ENCODE measurements around the gene ST8SIA3. TPM values are rescaled to one million over a fixed set of nuclear protein-coding genes. Genes with fewer than 3 reads are reported as not detected.

Gene ST8SIA3
- total RNA-seq, 1 donor from 2014 or later, result 17.7 TPM

- H3K27me3 Mint-ChIP-seq (ENCODE audit: unreplicated experiment), result peaks cover 5% of the 10 kb centered on the region
- no peak for TF ChIP-seq CTCF (IDR thresholded peaks at IDR 0.05; ENCODE audit: partially characterized antibody, unreplicated experiment)
- peaks cover 13% of the 10 kb centered on the region for H3K36me3 Mint-ChIP-seq (ENCODE audit: unreplicated experiment)
- H3K27ac Mint-ChIP-seq (ENCODE audit: unreplicated experiment), result no peak overlapping the region
- no peak for DNase-seq
- peaks cover 4% of the 10 kb centered on the region for H3K9me3 Mint-ChIP-seq (ENCODE audit: unreplicated experiment)
- no peaks in the 10 kb centered on the region for H3K4me1 Mint-ChIP-seq (ENCODE audit: low read depth, unreplicated experiment)
- no peak overlapping the region for H3K4me3 Mint-ChIP-seq (ENCODE audit: unreplicated experiment)
These were observed 45.2 kb downstream of the ST8SIA3 start for GRCh38 chr18:57397440-57398132.

- TF ChIP-seq CTCF (IDR thresholded peaks at IDR 0.05; ENCODE audit: partially characterized antibody, unreplicated experiment), result no peak
- Mint-ChIP-seq H3K9me3 (ENCODE audit: unreplicated experiment) (no peaks in the 10 kb centered on the region), H3K27ac (ENCODE audit: unreplicated experiment) (no peak overlapping the region), H3K36me3 (ENCODE audit: unreplicated experiment) (peaks cover under 1% of the 10 kb centered on the region), H3K4me1 (ENCODE audit: low read depth, unreplicated experiment) (no peaks in the 10 kb centered on the region), H3K27me3 (ENCODE audit: unreplicated experiment) (peaks cover 2% of the 10 kb centered on the region), H3K4me3 (ENCODE audit: unreplicated experiment) (no peak overlapping the region)
- DNase-seq, result no peak
These were observed 52.0 kb downstream of the ST8SIA3 start for GRCh38 chr18:57404345-57404744.

- Mint-ChIP-seq H3K36me3 (ENCODE audit: unreplicated experiment) (peaks cover 5% of the 10 kb centered on the region), H3K27ac (ENCODE audit: unreplicated experiment) (no peak overlapping the region), H3K4me3 (ENCODE audit: unreplicated experiment) (no peak overlapping the region), H3K4me1 (ENCODE audit: low read depth, unreplicated experiment) (no peaks in the 10 kb centered on the region), H3K9me3 (ENCODE audit: unreplicated experiment) (no peaks in the 10 kb centered on the region), H3K27me3 (ENCODE audit: unreplicated experiment) (no peaks in the 10 kb centered on the region)
- DNase-seq, result no peak
- no peak for TF ChIP-seq CTCF (IDR thresholded peaks at IDR 0.05; ENCODE audit: partially characterized antibody, unreplicated experiment)
These were observed 57.3 kb downstream of the ST8SIA3 start for GRCh38 chr18:57409650-57410049.

GRCh38 chr18:57410749-57411148 is 58.4 kb downstream of the ST8SIA3 start:
- H3K4me3 Mint-ChIP-seq (ENCODE audit: unreplicated experiment), result no peak overlapping the region
- peaks cover 5% of the 10 kb centered on the region for H3K36me3 Mint-ChIP-seq (ENCODE audit: unreplicated experiment)
- DNase-seq, result no peak
- no peak for TF ChIP-seq CTCF (IDR thresholded peaks at IDR 0.05; ENCODE audit: partially characterized antibody, unreplicated experiment)
- H3K9me3 Mint-ChIP-seq (ENCODE audit: unreplicated experiment), result no peaks in the 10 kb centered on the region
- H3K27me3 Mint-ChIP-seq (ENCODE audit: unreplicated experiment), result no peaks in the 10 kb centered on the region
- no peak overlapping the region for H3K27ac Mint-ChIP-seq (ENCODE audit: unreplicated experiment)
- no peaks in the 10 kb centered on the region for H3K4me1 Mint-ChIP-seq (ENCODE audit: low read depth, unreplicated experiment)

GRCh38 chr18:57416542-57416941 is 64.2 kb downstream of the ST8SIA3 start:
- no peak for DNase-seq
- Mint-ChIP-seq H3K4me3 (ENCODE audit: unreplicated experiment) (no peak overlapping the region), H3K9me3 (ENCODE audit: unreplicated experiment) (peaks cover 1% of the 10 kb centered on the region), H3K27ac (ENCODE audit: unreplicated experiment) (no peak overlapping the region), H3K27me3 (ENCODE audit: unreplicated experiment) (no peaks in the 10 kb centered on the region), H3K36me3 (ENCODE audit: unreplicated experiment) (peaks cover 4% of the 10 kb centered on the region), H3K4me1 (ENCODE audit: low read depth, unreplicated experiment) (no peaks in the 10 kb centered on the region)
- no peak for TF ChIP-seq CTCF (IDR thresholded peaks at IDR 0.05; ENCODE audit: partially characterized antibody, unreplicated experiment)

All from glutamatergic neuron (in vitro differentiated cells).